ENCODE measurements around the gene SUGCT.

SUGCT gene

GRCh38 chr7:40680657-40681056, 545.9 kb downstream of the SUGCT start:
- no peaks in the 10 kb centered on the region for H3K27me3 Mint-ChIP-seq (ENCODE audit: low read depth)
- H3K4me1 Mint-ChIP-seq (ENCODE audit: low read depth), result no peaks in the 10 kb centered on the region
- H3K4me3 Mint-ChIP-seq, result no peak overlapping the region

GRCh38 chr7:40682696-40683095, 547.9 kb downstream of the SUGCT start:
- H3K27ac Mint-ChIP-seq, result no peak overlapping the region
- H3K36me3 Mint-ChIP-seq (ENCODE audit: low read depth), result no peaks in the 10 kb centered on the region
- no peaks in the 10 kb centered on the region for H3K27me3 Mint-ChIP-seq (ENCODE audit: low read depth)
- no peak overlapping the region for H3K4me3 Mint-ChIP-seq
- no peaks in the 10 kb centered on the region for H3K9me3 Mint-ChIP-seq
- no peaks in the 10 kb centered on the region for H3K4me1 Mint-ChIP-seq (ENCODE audit: low read depth)

More at GRCh38 chr7:40680657-40681056, 545.9 kb downstream of the SUGCT start:
- Mint-ChIP-seq H3K36me3 (ENCODE audit: low read depth) (no peaks in the 10 kb centered on the region), H3K27ac (no peak overlapping the region), H3K9me3 (no peaks in the 10 kb centered on the region)

- Mint-ChIP-seq H3K4me1 (ENCODE audit: low read depth) (no peaks in the 10 kb centered on the region), H3K27ac (no peak overlapping the region), H3K36me3 (ENCODE audit: low read depth) (no peaks in the 10 kb centered on the region), H3K4me3 (no peak overlapping the region), H3K27me3 (ENCODE audit: low read depth) (no peaks in the 10 kb centered on the region), H3K9me3 (no peaks in the 10 kb centered on the region)
Observed at GRCh38 chr7:40694026-40694809, 559.4 kb downstream of the SUGCT start.

GRCh38 chr7:40694991-40695390, 560.2 kb downstream of the SUGCT start:
- Mint-ChIP-seq H3K27ac (no peak overlapping the region), H3K36me3 (ENCODE audit: low read depth) (no peaks in the 10 kb centered on the region)

GRCh38 chr7:40697653-40698052, 562.8 kb downstream of the SUGCT start:
- H3K4me3 Mint-ChIP-seq, result no peak overlapping the region
- H3K36me3 Mint-ChIP-seq (ENCODE audit: low read depth), result no peaks in the 10 kb centered on the region
- H3K9me3 Mint-ChIP-seq, result no peaks in the 10 kb centered on the region
- no peak overlapping the region for H3K27ac Mint-ChIP-seq
- H3K27me3 Mint-ChIP-seq (ENCODE audit: low read depth), result no peaks in the 10 kb centered on the region
- peaks cover 13% of the 10 kb centered on the region for H3K4me1 Mint-ChIP-seq (ENCODE audit: low read depth)

More at GRCh38 chr7:40694991-40695390, 560.2 kb downstream of the SUGCT start:
- Mint-ChIP-seq H3K9me3 (no peaks in the 10 kb centered on the region), H3K4me1 (ENCODE audit: low read depth) (peaks cover 2% of the 10 kb centered on the region), H3K4me3 (no peak overlapping the region), H3K27me3 (ENCODE audit: low read depth) (no peaks in the 10 kb centered on the region)

DNA sequence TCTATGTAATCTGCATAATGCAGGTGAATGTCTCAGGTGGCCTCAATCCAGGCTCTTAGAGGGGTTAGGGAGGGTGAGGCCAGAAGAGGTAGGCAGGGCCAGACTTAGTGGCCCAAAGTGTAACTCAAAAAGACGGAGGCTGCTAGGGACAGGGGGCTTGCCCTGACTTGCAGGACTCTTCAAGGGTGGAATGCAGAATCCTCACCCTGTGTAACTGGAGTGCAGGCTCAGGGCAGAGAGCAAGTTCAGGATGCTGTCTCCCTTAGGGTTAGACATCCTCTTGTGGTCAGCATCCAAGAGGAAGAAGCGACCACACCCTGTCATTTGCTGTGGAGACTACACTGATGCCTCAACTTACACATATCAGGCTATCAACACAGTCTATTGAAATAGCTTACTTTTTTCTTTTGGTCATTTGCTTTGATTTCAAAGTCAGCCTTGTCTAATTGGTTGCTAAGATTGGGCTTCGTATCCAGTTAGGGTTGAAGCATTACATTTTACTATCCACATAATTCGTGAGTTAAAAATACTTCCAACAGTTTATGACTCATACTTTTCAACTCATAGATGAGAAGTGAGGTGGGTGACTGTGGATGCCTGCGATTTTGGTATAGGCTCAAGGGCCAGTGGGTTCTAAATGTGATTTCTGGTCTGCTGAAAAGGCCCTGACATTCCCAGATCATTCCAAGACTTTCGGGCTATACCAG, 563.6 kb downstream of the SUGCT start:
- no peak overlapping the region for H3K4me3 Mint-ChIP-seq
- H3K4me1 Mint-ChIP-seq (ENCODE audit: low read depth), result peaks cover 13% of the 10 kb centered on the region
- H3K9me3 Mint-ChIP-seq, result no peaks in the 10 kb centered on the region

DNA sequence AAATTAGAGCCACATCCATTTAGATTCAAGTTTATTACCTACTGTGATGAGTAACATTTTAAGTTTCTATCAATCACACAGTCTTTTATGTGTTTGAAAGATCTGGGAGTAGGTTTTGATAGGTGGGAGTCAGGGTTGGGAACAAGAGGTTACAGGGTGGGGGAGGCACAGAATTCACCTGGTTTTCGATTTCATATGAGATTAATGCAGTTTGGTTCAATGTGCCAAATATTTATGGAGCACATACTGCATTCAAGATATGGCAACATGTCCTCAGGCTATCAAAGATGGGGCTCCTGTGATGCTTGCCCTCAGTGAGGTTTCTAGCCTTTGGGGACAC, 564.1 kb downstream of the SUGCT start:
- no peak overlapping the region for H3K4me3 Mint-ChIP-seq
- no peak overlapping the region for H3K27ac Mint-ChIP-seq
- H3K27me3 Mint-ChIP-seq (ENCODE audit: low read depth), result no peaks in the 10 kb centered on the region
- no peaks in the 10 kb centered on the region for H3K9me3 Mint-ChIP-seq
- peaks cover 13% of the 10 kb centered on the region for H3K4me1 Mint-ChIP-seq (ENCODE audit: low read depth)
- no peaks in the 10 kb centered on the region for H3K36me3 Mint-ChIP-seq (ENCODE audit: low read depth)

More for the DNA sequence above, 563.6 kb downstream of the SUGCT start:
- Mint-ChIP-seq H3K36me3 (ENCODE audit: low read depth) (no peaks in the 10 kb centered on the region), H3K27me3 (ENCODE audit: low read depth) (no peaks in the 10 kb centered on the region), H3K27ac (no peak overlapping the region)

DNA sequence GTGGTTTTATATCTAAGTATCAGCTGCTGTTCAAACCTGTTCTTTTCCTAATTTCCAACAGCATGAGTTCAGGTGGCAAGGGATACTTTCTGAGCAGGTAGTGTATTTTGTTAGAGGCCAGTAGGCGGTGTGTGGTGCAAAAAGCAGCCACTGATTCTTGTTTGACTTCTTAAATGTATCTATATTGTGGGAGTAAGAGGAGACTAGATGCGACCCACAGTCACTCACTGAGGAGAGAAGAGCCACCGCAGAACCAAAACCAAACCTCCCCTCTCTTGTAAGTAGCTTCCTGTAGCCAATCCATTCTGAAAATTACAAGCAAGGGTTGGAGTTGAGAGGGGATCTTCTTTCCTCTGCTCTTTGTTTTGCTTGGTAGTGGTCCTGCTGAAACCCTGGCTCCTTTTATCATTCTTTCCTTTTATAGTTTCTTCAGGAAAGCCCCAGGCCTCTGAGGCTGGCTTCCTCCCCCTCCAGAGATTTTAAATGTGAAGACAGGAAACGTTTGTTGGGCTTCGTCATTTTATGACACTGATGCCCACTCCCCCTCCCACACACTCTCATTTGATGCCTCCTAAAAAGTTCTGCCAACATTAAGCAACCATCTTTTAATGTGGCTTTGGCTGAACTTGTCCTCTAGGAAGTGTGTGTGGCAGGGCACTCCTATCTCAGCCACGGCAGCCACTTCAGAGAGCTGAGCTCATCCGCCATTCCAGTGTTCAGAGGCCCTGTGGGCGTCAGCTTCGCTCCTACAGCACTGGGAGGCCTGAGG, 566.0 kb downstream of the SUGCT start:
- Mint-ChIP-seq H3K27ac (peak overlapping the region; percentile 56), H3K4me3 (no peak overlapping the region), H3K4me1 (ENCODE audit: low read depth) (peaks cover 13% of the 10 kb centered on the region), H3K9me3 (no peaks in the 10 kb centered on the region), H3K36me3 (ENCODE audit: low read depth) (no peaks in the 10 kb centered on the region), H3K27me3 (ENCODE audit: low read depth) (no peaks in the 10 kb centered on the region)

DNA sequence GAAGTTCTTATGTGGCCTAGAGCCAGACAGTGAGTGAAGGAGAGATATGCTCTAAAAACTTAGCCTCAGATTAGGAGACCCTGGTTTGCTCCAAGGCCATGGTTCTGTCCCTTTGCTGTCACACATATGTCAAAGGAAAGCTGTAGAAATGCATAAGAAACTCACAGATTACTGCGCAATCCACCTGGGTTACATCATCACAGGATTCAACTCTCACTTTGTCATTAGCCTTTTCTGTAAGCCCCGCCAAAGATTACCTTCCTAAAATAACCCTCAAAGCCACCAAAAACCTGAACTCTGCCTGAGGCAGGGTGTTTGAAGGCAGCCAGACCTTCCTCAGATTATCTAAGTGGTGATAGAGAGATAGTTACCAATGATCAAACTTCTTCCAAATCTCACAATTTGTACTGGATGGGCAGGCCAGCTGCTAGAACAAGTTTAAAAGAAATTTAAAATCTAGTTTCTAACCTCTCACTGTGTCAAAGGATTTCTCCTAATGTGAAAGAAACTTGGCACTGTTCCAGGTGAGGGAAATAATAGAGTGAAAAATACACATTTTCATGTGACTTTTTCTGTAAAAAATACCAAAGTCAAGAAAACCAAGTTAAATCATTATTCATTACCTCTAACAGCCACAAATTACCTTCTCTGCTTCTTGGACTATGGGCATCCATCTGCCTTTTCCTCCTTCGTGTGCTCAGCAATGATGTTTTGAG, 567.2 kb downstream of the SUGCT start:
- H3K4me1 Mint-ChIP-seq (ENCODE audit: low read depth), result peaks cover 13% of the 10 kb centered on the region
- H3K9me3 Mint-ChIP-seq, result no peaks in the 10 kb centered on the region
- H3K36me3 Mint-ChIP-seq (ENCODE audit: low read depth), result no peaks in the 10 kb centered on the region
- H3K4me3 Mint-ChIP-seq, result no peak overlapping the region
- H3K27ac Mint-ChIP-seq, result no peak overlapping the region
- H3K27me3 Mint-ChIP-seq (ENCODE audit: low read depth), result no peaks in the 10 kb centered on the region

DNA sequence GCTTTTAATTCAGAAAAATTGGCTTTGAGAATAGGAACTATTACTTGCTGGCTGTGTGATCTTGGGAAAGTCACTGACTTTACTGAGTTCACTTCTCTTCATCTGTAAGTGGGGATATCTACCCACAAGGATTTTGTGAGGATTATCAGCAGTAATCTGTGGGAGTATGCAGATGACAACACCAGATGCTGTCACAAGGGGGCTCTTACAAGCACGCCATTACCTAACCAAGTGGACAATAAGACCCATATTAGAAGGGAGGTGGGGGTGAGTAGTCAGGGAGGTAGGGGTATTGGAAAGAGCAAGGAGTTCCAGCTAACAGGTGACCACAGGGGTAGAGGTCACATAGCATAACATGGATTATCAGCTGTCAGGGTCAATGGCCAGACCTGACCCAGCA, 569.4 kb downstream of the SUGCT start:
- Mint-ChIP-seq H3K27me3 (ENCODE audit: low read depth) (no peaks in the 10 kb centered on the region), H3K9me3 (no peaks in the 10 kb centered on the region), H3K27ac (no peak overlapping the region), H3K36me3 (ENCODE audit: low read depth) (no peaks in the 10 kb centered on the region), H3K4me1 (ENCODE audit: low read depth) (peaks cover 16% of the 10 kb centered on the region), H3K4me3 (no peak overlapping the region)

DNA sequence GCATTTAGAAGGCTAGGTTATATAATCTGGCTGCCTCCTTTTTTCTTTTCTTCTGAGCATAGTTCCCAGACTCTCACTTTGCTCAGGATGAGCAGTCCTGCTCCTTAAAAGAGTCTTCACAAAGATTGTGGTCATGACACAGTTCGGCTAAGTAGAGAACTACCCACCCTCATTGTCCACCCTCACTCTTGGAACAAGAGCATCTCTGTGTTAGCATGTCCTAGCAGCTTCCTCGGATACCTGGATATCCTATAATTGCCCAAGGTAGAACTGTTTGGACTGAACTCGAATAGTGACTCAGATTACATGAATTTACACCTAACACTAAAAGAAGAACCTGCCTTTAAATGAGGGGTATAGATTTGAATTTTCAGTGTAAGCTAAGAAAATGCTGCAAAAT, 572.0 kb downstream of the SUGCT start:
- Mint-ChIP-seq H3K36me3 (ENCODE audit: low read depth) (no peaks in the 10 kb centered on the region), H3K27me3 (ENCODE audit: low read depth) (no peaks in the 10 kb centered on the region), H3K9me3 (no peaks in the 10 kb centered on the region), H3K4me3 (no peak overlapping the region), H3K4me1 (ENCODE audit: low read depth) (peaks cover 5% of the 10 kb centered on the region), H3K27ac (no peak overlapping the region)

DNA sequence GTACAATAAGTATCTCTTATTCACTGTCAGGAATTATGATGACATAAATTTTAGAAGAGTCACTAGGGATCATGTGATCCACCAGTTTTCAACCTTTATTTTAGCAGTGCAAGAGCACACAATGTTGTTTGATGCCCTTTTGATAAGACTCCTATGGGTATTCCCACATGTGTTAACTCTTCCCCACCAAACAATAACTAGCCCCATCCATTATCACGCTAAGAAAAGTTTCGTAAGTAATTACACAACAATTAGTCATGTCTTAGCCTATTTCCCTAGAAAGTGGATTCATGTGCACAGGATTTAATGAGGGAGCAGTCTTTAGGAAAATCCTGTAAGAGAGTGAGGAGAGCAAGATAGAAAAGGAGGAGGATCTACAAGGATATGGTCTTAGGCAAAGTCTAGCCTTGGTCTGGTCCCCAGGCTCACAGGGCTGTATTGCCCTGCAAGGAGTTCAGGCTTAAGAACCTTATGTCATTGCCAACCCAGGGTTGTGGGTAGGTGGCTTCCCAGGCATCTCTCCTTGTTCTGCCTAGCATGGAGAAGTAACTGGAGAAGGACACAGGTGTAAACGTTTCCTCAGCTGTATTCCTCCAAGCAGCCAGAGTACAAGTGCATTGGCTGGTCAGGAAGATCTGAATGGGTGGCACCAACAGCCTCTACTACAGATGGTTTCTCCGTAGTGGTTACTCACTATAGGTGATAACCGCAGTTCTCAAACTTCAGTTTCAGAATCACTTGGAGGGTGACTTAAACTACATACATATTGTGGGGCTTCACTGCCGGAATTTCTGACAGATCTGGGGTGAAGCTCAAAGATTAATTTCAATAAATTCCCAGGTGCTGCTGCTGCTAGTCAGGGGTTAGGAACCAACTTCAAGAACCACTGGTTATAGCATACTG, 574.5 kb downstream of the SUGCT start:
- Mint-ChIP-seq H3K4me1 (ENCODE audit: low read depth) (peaks cover 3% of the 10 kb centered on the region), H3K4me3 (no peak overlapping the region), H3K27me3 (ENCODE audit: low read depth) (no peaks in the 10 kb centered on the region), H3K36me3 (ENCODE audit: low read depth) (no peaks in the 10 kb centered on the region), H3K27ac (no peak overlapping the region), H3K9me3 (no peaks in the 10 kb centered on the region)

DNA sequence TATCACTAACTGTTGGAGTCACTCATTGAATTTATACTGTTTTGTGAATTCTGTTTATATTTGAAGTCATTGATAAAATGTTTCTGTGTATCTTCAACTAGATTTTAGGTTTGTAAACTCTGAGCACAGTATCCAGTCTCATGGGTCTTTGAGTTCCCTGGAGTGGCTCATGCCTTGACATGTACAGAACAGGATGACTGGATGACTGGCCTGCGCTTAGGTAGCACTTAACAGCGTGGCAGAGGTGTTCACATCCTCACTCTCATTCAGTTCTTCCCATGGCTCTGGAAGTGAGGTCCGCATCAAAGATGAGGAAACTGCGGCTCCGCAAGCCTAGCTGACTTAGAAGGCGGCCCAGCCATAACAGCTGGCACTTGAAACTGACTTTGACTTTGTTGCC, 576.9 kb downstream of the SUGCT start:
- no peaks in the 10 kb centered on the region for H3K36me3 Mint-ChIP-seq (ENCODE audit: low read depth)
- H3K9me3 Mint-ChIP-seq, result no peaks in the 10 kb centered on the region
- peaks cover 3% of the 10 kb centered on the region for H3K4me1 Mint-ChIP-seq (ENCODE audit: low read depth)
- H3K27ac Mint-ChIP-seq, result no peak overlapping the region
- no peak overlapping the region for H3K4me3 Mint-ChIP-seq
- no peaks in the 10 kb centered on the region for H3K27me3 Mint-ChIP-seq (ENCODE audit: low read depth)

Measured in T-helper 1 cell treated with Interleukin-12 subunit alpha and Interleukin-12 subunit beta and Interleukin-4 antibody, amounts not matched to agents 30 μg/mL and 1 μg/mL, for 36 hours (primary cell).